Endothelial cell of umbilical vein (primary cell): ENCODE measurements around the gene ARPC3. TPM values are rescaled to one million over a fixed set of nuclear protein-coding genes. Genes with fewer than 3 reads are reported as not detected.
"Not testable (repeated sequence)": the region's sequence is repeated elsewhere in the genome, so short reads cannot be mapped to it uniquely, and the experiment has no call there.

Experiments used
- BruUV-seq: library from RNA; stranded (reverse); fragments of 400-500 nt; replicated peaks from 2 replicates; lab custom pipeline; 2021; lab: Mats Ljungman, UMichigan
- CTCF ChIA-PET: fragments of 300-600, 350-600 bp; sonication (Branson Sonifier 250); formaldehyde crosslinking; loops from one replicate; lab custom pipeline; 2021; ENCODE audit warnings: antibody characterized with exemption, inconsistent platforms; lab: Charles Lee
- POLR2A ChIA-PET: fragments of 300-600, 350-600 bp; sonication (Branson Sonifier 250); formaldehyde crosslinking; loops from one replicate; lab custom pipeline; 2021; ENCODE audit warnings: antibody characterized with exemption, inconsistent platforms; lab: Charles Lee
- DNase-seq: peaks from one replicate; pipeline ENCODE4 v3.0.0-alpha.2; 2011; ENCODE audit warnings: low read depth, low spot score
- FAIRE-seq: peaks from 2 replicates; lab custom pipeline; 2011; peaks lifted over from hg19 to GRCh38; lab: Jason Lieb, UNC
- H2AFZ ChIP-seq: 2 replicates; pipeline ENCODE4 v1.6.0; 2012; ENCODE audit warnings: low read depth, low read length, control low read depth, inconsistent platforms
- H3K27ac ChIP-seq: 2 replicates; pipeline ENCODE4 v1.5.1; 2011; ENCODE audit warnings: low read depth, mild to moderate bottlenecking, control low read depth, low read length, moderate library complexity; ENCODE audit not compliant: insufficient read depth
- H3K27me3 ChIP-seq, 2 experiments: 2 replicates each; pipeline versions ENCODE4 v1.6.0 to v1.6.1; 2011; ENCODE audit warnings: low read length in 2 of 2, mixed read lengths in 1 of 2; ENCODE audit not compliant: control insufficient read depth in 2 of 2, insufficient read depth in 2 of 2
- H3K36me3 ChIP-seq, 2 experiments: 2 replicates in 1 of 2; 3 replicates in 1 of 2; pipeline ENCODE4 v1.5.1; 2011; ENCODE audit warnings: low read length in 2 of 2, mild to moderate bottlenecking in 1 of 2, moderate library complexity in 1 of 2; ENCODE audit not compliant: control insufficient read depth in 2 of 2, insufficient read depth in 2 of 2; ENCODE audit errors: extremely low read depth in 1 of 2
- H3K4me1 ChIP-seq: 3 replicates; pipeline ENCODE4 v1.5.1; 2011; ENCODE audit warnings: mild to moderate bottlenecking, low read length; ENCODE audit not compliant: control insufficient read depth, insufficient read depth; ENCODE audit errors: extremely low read depth
- H3K4me2 ChIP-seq: 2 replicates; pipeline ENCODE4 v1.6.1; 2011; ENCODE audit warnings: low read length, control low read depth, mixed read lengths; ENCODE audit not compliant: insufficient read depth
- H3K4me3 ChIP-seq, 3 experiments: fragments of 200-600 bp in 1 of 3; sonication (generic), shearing (Covaris generic) in 1 of 3; replicated peaks in 1 of 3; 2 replicates each; pipeline ENCODE4 v1.5.1; 2011 to 2016; ENCODE audit warnings: control low read depth in 3 of 3, low read length in 3 of 3, mild to moderate bottlenecking in 2 of 3, inconsistent platforms in 1 of 3, low read depth in 1 of 3, moderate library complexity in 1 of 3; ENCODE audit not compliant: insufficient read depth in 1 of 3
- H3K79me2 ChIP-seq: 2 replicates; pipeline ENCODE4 v1.6.0; 2012; ENCODE audit warnings: low read length, inconsistent platforms; ENCODE audit not compliant: control insufficient read depth, insufficient read depth
- H3K9ac ChIP-seq: replicated peaks from 2 replicates; pipeline ENCODE3; 2011; ENCODE audit warnings: low read length, control low read depth; ENCODE audit not compliant: insufficient read depth; ENCODE audit errors: extremely low read depth
- H3K9me1 ChIP-seq: replicated peaks from 3 replicates; pipeline ENCODE4 v1.6.0; 2011; ENCODE audit warnings: mild to moderate bottlenecking, low read length; ENCODE audit not compliant: control insufficient read depth, insufficient read depth; ENCODE audit errors: extremely low read depth
- H3K9me3 ChIP-seq: replicated peaks from 2 replicates; pipeline ENCODE4 v1.5.1; 2012; ENCODE audit warnings: low read length, inconsistent platforms; ENCODE audit not compliant: control insufficient read depth, insufficient read depth
- H4K20me1 ChIP-seq: replicated peaks from 2 replicates; pipeline ENCODE3; 2011; ENCODE audit warnings: mild to moderate bottlenecking, low read length; ENCODE audit not compliant: control insufficient read depth, insufficient read depth; ENCODE audit errors: extremely low read depth
- EZH2 ChIP-seq: IDR thresholded peaks from 2 replicates; pipeline ENCODE4 v1.6.1; 2012; ENCODE audit warnings: borderline replicate concordance, low read depth, mild to moderate bottlenecking, moderate library complexity, low read length, inconsistent platforms; ENCODE audit not compliant: severe bottlenecking
- FOS ChIP-seq: IDR thresholded peaks from 2 replicates; pipeline ENCODE4 v1.6.1; 2011; ENCODE audit warnings: mild to moderate bottlenecking, low read length, moderate library complexity, borderline replicate concordance; ENCODE audit not compliant: insufficient read depth
- GATA2 ChIP-seq: IDR thresholded peaks from 2 replicates; pipeline ENCODE4 v1.7.0; 2011; ENCODE audit warnings: low read depth, mild to moderate bottlenecking, moderate library complexity, mixed read lengths, low read length; ENCODE audit not compliant: insufficient read length, insufficient read depth
- JUN ChIP-seq: IDR thresholded peaks from 2 replicates; pipeline ENCODE4 v1.6.1; 2011; ENCODE audit warnings: borderline replicate concordance, low read depth; ENCODE audit not compliant: insufficient read length, insufficient read depth
- MYC ChIP-seq: IDR thresholded peaks from one replicate; pipeline ENCODE4 v1.6.1; 2011; ENCODE audit warnings: mild to moderate bottlenecking, low read depth, low read length
- POLR2A ChIP-seq: IDR thresholded peaks from 2 replicates; pipeline ENCODE4 v1.6.1; 2012; ENCODE audit warnings: low read depth, mild to moderate bottlenecking, control low read depth, low read length
- POLR2AphosphoS5 ChIP-seq: IDR thresholded peaks from 2 replicates; pipeline ENCODE4 v1.6.1; 2012; ENCODE audit warnings: low read depth, mild to moderate bottlenecking, control low read depth, low read length, moderate library complexity; ENCODE audit not compliant: insufficient read depth
- dilution Hi-C: fragments of 300-500 bp; cut with MboI; formaldehyde crosslinking; loops from one replicate; pipeline ENCODE4 v1.15.0; 2019; ENCODE audit warnings: low sequenced_read_pairs; ENCODE audit not compliant: extremely low pct_ligation_motif_present
- intact Hi-C: fragments of 100-400 bp; cut with micrococcal nuclease; formaldehyde crosslinking; loops from one replicate; pipeline ENCODE4 v1.10.0; 2022
- polyA plus RNA-seq, 4 experiments: library from polyadenylated mRNA; depleted of rRNA in 3 of 4; stranded (reverse) in 3 of 4; unstranded in 1 of 4; fragments of >200 nt; gene quantifications; 2 replicates each; pipeline versions ENCODE4 v1.2.1 to v1.2.3, GENCODE V29; 2011 to 2012; ENCODE audit warnings: missing spikeins in 1 of 4
- total RNA-seq: library from RNA; stranded (reverse); gene quantifications from 2 replicates; pipeline ENCODE4 v1.2.3, GENCODE V29; 2021
- TF ChIP-seq, protein P1 (sequence below), 2 donors: IDR thresholded peaks; 1 replicate in 1 of 2; 2 replicates in 1 of 2; pipeline ENCODE4 v1.5.1; 2011; ENCODE audit warnings: low read length in 2 of 2, mild to moderate bottlenecking in 2 of 2, moderate library complexity in 2 of 2, control low read depth in 1 of 2, inconsistent platforms in 1 of 2, low read depth in 1 of 2; ENCODE audit not compliant: insufficient read depth in 1 of 2; ENCODE audit errors: extremely low read depth in 1 of 2
- TF ChIP-seq, protein P2 (sequence below): IDR thresholded peaks from 2 replicates; pipeline ENCODE4 v1.6.1; 2011; ENCODE audit not compliant: insufficient read depth, insufficient read length

Gene ARPC3
- total and polyA plus RNA-seq, 2 donors (not counting 3 experiments of a cell fraction or from before 2014, with no cell fraction given) = 92.8 to 304 TPM

DNA sequence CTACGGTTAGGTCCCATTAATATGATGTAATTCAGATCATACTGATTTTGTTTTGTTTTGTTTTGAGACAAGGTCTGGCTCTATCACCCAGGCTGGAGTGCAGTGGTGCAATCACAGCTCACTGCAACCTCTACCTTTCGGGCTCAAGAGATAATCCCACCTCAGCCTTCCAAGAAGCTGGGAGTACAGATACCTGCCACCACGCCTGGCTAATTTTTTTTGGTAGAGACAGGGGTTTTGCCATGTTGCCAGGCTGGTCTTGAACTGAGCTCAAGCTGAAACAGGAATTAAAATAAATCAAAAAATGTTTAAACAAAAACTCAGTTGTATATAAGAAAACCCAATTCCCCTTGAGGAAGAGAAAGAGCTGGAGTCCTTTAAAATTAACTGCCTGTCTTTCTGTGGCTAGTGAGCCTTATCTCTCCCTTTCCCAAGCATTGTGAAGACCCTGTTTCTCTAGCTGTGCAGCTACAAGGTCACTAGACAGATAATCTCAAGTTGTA is 28.9 kb downstream of the ARPC3 start:
- Histone ChIP-seq H3K4me2 (no peak overlapping the region), H3K27me3 (peaks cover 6 to 11% of the 10 kb centered on the region in 2 experiments), H2AFZ (no peak overlapping the region), H3K27ac (no peak overlapping the region), H3K36me3 (no peaks in the 10 kb centered on the region), H3K4me1 (no peaks in the 10 kb centered on the region), H3K9ac (no peak overlapping the region), H3K4me3 (no peak overlapping the region), H3K9me3 (no peaks in the 10 kb centered on the region), H3K79me2 (no peaks in the 10 kb centered on the region), H3K9me1 (no peaks in the 10 kb centered on the region), H4K20me1 (no peaks in the 10 kb centered on the region)
- TF ChIP-seq GATA2 = no peak
- TF ChIP-seq POLR2A = no peak
- TF ChIP-seq, protein P1, sequence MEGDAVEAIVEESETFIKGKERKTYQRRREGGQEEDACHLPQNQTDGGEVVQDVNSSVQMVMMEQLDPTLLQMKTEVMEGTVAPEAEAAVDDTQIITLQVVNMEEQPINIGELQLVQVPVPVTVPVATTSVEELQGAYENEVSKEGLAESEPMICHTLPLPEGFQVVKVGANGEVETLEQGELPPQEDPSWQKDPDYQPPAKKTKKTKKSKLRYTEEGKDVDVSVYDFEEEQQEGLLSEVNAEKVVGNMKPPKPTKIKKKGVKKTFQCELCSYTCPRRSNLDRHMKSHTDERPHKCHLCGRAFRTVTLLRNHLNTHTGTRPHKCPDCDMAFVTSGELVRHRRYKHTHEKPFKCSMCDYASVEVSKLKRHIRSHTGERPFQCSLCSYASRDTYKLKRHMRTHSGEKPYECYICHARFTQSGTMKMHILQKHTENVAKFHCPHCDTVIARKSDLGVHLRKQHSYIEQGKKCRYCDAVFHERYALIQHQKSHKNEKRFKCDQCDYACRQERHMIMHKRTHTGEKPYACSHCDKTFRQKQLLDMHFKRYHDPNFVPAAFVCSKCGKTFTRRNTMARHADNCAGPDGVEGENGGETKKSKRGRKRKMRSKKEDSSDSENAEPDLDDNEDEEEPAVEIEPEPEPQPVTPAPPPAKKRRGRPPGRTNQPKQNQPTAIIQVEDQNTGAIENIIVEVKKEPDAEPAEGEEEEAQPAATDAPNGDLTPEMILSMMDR (IDR thresholded peaks at IDR 0.05; ENCODE audit: extremely low read depth in 1 of 2, insufficient read depth in 1 of 2, low read depth in 1 of 2, low read length in 2 of 2) = no peak
- no peak for TF ChIP-seq FOS
- TF ChIP-seq MYC = no peak
- no peak for TF ChIP-seq POLR2AphosphoS5
- no peak for TF ChIP-seq JUN
- no peak for TF ChIP-seq EZH2
- TF ChIP-seq, protein P2, sequence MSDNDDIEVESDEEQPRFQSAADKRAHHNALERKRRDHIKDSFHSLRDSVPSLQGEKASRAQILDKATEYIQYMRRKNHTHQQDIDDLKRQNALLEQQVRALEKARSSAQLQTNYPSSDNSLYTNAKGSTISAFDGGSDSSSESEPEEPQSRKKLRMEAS = no peak
- no TSS peak for BruUV-seq
- ChIA-PET CTCF (interaction anchor here (0.7 to 2.9 kb wide), 4 partner anchors 10 to 22 kb away, joined by 3 to 30 read pairs (median 3); no protein-coding TSS in a partner anchor), POLR2A (no interaction called here)
- intact Hi-C loops = no loop called here
- FAIRE-seq = no peak
- no peak for DNase-seq
- dilution Hi-C loops = no loop called here

DNA sequence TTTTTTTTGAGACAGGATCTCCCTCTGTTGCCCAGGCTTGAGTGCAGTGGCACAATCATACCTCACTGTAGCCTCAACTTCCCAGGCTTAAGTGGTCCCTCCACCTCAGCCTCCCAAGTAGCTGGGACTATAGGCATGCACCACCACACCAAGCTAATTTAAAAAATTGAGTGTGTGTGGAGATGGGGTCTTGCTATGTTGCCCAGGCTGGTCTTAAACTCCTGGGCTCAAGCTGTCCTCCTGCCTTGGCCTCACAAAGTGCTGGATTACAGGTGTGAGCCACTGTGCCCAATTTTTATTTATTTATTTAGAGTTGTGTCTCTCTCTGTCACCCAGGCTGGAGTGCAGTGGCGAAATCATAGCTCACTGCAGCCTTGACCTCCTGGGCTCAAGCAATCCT is 29.5 kb downstream of the ARPC3 start:
- FAIRE-seq, H3K9me3 ChIP-seq, H3K4me2 ChIP-seq, H3K9me1 ChIP-seq, DNase-seq, H3K9ac ChIP-seq, H3K36me3 ChIP-seq, H3K4me3 ChIP-seq, intact Hi-C loops, H3K4me1 ChIP-seq, H4K20me1 ChIP-seq, BruUV-seq, H2AFZ ChIP-seq, dilution Hi-C loops, H3K79me2 ChIP-seq, POLR2A ChIA-PET, H3K27ac ChIP-seq: not testable (repeated sequence)
- CTCF ChIA-PET = interaction anchor here (0.7 to 2.9 kb wide), 4 partner anchors 9 to 14 kb away, joined by 3 to 30 read pairs (median 4); no protein-coding TSS in a partner anchor
- H3K27me3 ChIP-seq = peaks cover 6 to 11% of the 10 kb centered on the region in 2 experiments

DNA sequence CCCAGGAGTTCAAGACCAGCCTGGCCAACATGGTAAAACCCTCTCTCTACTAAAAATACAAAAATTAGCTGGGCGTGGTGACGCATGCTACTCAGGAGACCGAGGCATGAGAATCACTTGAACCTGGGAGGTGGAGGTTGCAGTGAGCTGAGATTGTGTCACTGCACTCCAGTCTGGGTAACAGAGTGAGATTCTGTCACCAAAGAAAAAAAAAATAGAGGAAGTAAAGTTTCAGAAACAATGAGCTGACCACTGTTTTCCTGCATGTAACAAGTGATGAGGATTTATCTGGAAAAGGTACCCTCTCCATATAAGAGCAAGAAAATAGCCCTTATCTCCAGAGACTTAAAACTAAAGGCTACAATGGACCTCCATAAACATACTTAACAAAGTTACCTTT is 33.0 kb downstream of the ARPC3 start:
- H3K9me1 ChIP-seq, H4K20me1 ChIP-seq, H3K9ac ChIP-seq, H3K27ac ChIP-seq, H3K4me1 ChIP-seq, H3K4me2 ChIP-seq, H3K36me3 ChIP-seq, intact Hi-C loops, H3K79me2 ChIP-seq, H3K27me3 ChIP-seq, dilution Hi-C loops, H3K9me3 ChIP-seq, FAIRE-seq, DNase-seq, H3K4me3 ChIP-seq, POLR2A ChIA-PET, H2AFZ ChIP-seq, BruUV-seq: not testable (repeated sequence)
- CTCF ChIA-PET = interaction anchor here (0.9 to 3.1 kb wide), 3 partner anchors 14 to 302 kb away, joined by 3 to 20 read pairs (median 4); no protein-coding TSS in a partner anchor
